ENCODE measurements around the gene LINC01488.

The LINC01488 gene

GRCh38 chr11:69452206-69452987, 29.1 kb upstream of the LINC01488 start:
- no peak overlapping the region for H3K27ac ChIP-seq (ENCODE audit: low read depth, low read length)
- no peak overlapping the region for H3K4me2 ChIP-seq (ENCODE audit: low read depth, low read length, poor library complexity, severe bottlenecking)
- no peak overlapping the region for H2AFZ ChIP-seq (ENCODE audit: low read depth, low read length, severe bottlenecking)
- H3K9ac ChIP-seq (ENCODE audit: low read length), result no peak overlapping the region
- no peak for TF ChIP-seq EZH2phosphoT487 (conservative IDR thresholded peaks at IDR 0.05; ENCODE audit: low read length)
- TF ChIP-seq CTCF (IDR thresholded peaks at IDR 0.05; ENCODE audit: insufficient read depth, low read length, poor library complexity, severe bottlenecking), result no peak
- no peaks in the 10 kb centered on the region for H3K36me3 ChIP-seq (ENCODE audit: low read length)
- no peaks in the 10 kb centered on the region for H3K79me2 ChIP-seq (ENCODE audit: insufficient read depth, low read length)
- H3K9me2 ChIP-seq (replicated peaks; ENCODE audit: insufficient read depth, low read length), result no peaks in the 10 kb centered on the region
- no peaks in the 10 kb centered on the region for H3F3A ChIP-seq (ENCODE audit: insufficient read depth)
- H3K9me3 ChIP-seq (ENCODE audit: insufficient read depth, low read length), result no peaks in the 10 kb centered on the region
- H4K20me1 ChIP-seq (ENCODE audit: low read depth, low read length), result no peaks in the 10 kb centered on the region
- no peak overlapping the region for H3K4me3 ChIP-seq (ENCODE audit: insufficient read depth, low read length, poor library complexity, severe bottlenecking)
- H3K27me3 ChIP-seq (ENCODE audit: low read length), result no peaks in the 10 kb centered on the region

- Histone ChIP-seq H3K36me3 (ENCODE audit: low read length) (no peaks in the 10 kb centered on the region), H4K20me1 (ENCODE audit: low read depth, low read length) (no peaks in the 10 kb centered on the region), H3K4me3 (ENCODE audit: insufficient read depth, low read length, poor library complexity, severe bottlenecking) (no peak overlapping the region), H2AFZ (ENCODE audit: low read depth, low read length, severe bottlenecking) (no peak overlapping the region), H3K9me2 (replicated peaks; ENCODE audit: insufficient read depth, low read length) (no peaks in the 10 kb centered on the region), H3K79me2 (ENCODE audit: insufficient read depth, low read length) (no peaks in the 10 kb centered on the region), H3K9me3 (ENCODE audit: insufficient read depth, low read length) (no peaks in the 10 kb centered on the region), H3K27me3 (ENCODE audit: low read length) (no peaks in the 10 kb centered on the region), H3F3A (ENCODE audit: insufficient read depth) (no peaks in the 10 kb centered on the region), H3K27ac (ENCODE audit: low read depth, low read length) (no peak overlapping the region), H3K4me2 (ENCODE audit: low read depth, low read length, poor library complexity, severe bottlenecking) (no peak overlapping the region), H3K9ac (ENCODE audit: low read length) (no peak overlapping the region)
- TF ChIP-seq EZH2phosphoT487 (conservative IDR thresholded peaks at IDR 0.05; ENCODE audit: low read length) (no peak), CTCF (IDR thresholded peaks at IDR 0.05; ENCODE audit: insufficient read depth, low read length, poor library complexity, severe bottlenecking) (no peak)
Measured at GRCh38 chr11:69453151-69453550, 28.3 kb upstream of the LINC01488 start.

GRCh38 chr11:69454018-69454417, 27.4 kb upstream of the LINC01488 start:
- Histone ChIP-seq H3K27ac (ENCODE audit: low read depth, low read length) (no peak overlapping the region), H4K20me1 (ENCODE audit: low read depth, low read length) (no peaks in the 10 kb centered on the region), H3K79me2 (ENCODE audit: insufficient read depth, low read length) (no peaks in the 10 kb centered on the region), H3K4me2 (ENCODE audit: low read depth, low read length, poor library complexity, severe bottlenecking) (no peak overlapping the region), H2AFZ (ENCODE audit: low read depth, low read length, severe bottlenecking) (no peak overlapping the region), H3K36me3 (ENCODE audit: low read length) (no peaks in the 10 kb centered on the region), H3K27me3 (ENCODE audit: low read length) (no peaks in the 10 kb centered on the region), H3K9ac (ENCODE audit: low read length) (no peak overlapping the region), H3K9me2 (replicated peaks; ENCODE audit: insufficient read depth, low read length) (no peaks in the 10 kb centered on the region), H3F3A (ENCODE audit: insufficient read depth) (no peaks in the 10 kb centered on the region), H3K9me3 (ENCODE audit: insufficient read depth, low read length) (no peaks in the 10 kb centered on the region), H3K4me3 (ENCODE audit: insufficient read depth, low read length, poor library complexity, severe bottlenecking) (no peak overlapping the region)
- TF ChIP-seq CTCF (IDR thresholded peaks at IDR 0.05; ENCODE audit: insufficient read depth, low read length, poor library complexity, severe bottlenecking), result no peak
- TF ChIP-seq EZH2phosphoT487 (conservative IDR thresholded peaks at IDR 0.05; ENCODE audit: low read length), result no peak

Measured in SU-DHL-6 (cell line).